ENCODE results near the gene HMX2.

The HMX2 gene, protein sequence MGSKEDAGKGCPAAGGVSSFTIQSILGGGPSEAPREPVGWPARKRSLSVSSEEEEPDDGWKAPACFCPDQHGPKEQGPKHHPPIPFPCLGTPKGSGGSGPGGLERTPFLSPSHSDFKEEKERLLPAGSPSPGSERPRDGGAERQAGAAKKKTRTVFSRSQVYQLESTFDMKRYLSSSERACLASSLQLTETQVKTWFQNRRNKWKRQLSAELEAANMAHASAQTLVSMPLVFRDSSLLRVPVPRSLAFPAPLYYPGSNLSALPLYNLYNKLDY

GRCh38 chr10:123147635-123148413 lies at the start of gene HMX2:
Gene HMX2 (plus strand): TSS chr10:123148136. CDS start chr10:123148379, 243 bp downstream.
- DNase-seq: peak; percentile 77

DNA sequence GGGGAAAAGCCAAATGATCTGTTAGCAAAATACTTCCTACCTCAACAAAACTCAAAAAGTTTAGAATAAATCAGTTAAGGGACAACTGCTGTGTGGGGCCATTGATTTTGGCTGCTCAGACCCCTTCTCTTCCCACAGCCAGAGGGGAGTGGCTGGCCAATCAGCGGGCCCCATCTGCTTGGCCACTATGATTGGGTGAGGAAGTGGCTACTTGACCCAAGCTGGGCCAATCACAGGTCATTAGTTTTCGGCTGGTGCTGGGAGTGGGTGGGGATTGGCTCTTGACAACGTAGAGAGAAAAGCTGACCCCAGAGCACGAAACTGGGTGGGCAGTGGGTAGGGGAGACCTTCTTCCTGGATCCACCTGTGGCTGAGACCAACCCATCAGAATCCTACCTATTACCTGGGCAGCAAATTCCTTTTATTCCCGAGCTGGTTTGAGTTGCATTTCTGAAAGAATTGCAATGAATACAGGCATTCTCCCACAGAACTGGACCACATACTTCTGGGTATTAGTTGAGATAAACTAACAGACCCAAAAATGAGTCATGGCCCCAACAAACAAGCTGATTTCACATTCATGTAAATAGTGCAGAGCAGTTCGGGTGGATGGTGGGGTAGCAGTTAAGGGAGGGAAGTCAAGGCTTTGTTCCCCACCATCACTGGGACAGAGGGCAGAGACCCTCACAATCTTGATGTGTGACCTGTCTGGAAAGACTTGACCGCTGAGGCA lies 47.7 kb upstream of the HMX2 start:
- DNase-seq: no peak

GRCh38 chr10:123101872-123102271 lies 46.1 kb upstream of the HMX2 start:
- no peak for DNase-seq

DNA sequence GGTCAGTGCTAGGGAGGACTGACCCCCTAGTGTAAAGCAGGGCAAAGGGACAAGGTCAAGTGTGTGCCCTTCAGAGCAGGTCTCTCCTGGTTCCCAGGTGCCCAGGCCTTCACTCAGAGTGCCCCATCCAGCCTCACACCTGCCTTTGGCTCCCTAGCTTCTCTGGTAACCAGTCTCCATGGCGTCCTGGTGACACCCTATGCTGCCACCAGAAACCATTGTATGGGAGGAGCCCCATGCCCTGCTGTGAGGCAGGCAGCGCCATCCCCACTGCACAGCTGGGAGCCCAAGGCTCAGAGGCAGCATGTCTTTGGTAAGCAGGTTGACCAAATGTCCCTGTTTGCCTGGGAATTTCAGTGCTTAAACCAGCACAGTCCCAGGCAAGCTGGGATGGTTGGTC lies 45.3 kb upstream of the HMX2 start:
- DNase-seq: no peak

DNA sequence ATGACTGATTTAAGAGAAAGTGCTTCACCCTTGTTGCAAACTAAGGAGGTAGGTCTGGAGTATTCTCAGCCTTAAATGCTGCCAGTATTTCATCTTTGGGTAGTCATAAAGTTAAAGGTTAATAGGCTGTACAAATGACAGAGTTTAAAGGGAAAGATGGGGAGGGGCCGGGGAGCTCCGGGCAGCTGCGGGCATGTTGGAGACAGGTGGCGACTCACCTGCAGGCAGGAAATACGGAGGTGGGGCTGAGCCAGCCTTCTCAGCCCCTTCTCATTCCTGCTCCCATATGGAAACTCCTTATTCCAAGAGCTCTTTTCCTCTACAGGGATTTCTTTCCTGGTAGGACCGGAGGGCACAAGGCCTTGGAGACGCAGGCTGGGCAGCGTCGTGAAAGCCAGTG lies 44.0 kb upstream of the HMX2 start:
- no peak for DNase-seq

DNA sequence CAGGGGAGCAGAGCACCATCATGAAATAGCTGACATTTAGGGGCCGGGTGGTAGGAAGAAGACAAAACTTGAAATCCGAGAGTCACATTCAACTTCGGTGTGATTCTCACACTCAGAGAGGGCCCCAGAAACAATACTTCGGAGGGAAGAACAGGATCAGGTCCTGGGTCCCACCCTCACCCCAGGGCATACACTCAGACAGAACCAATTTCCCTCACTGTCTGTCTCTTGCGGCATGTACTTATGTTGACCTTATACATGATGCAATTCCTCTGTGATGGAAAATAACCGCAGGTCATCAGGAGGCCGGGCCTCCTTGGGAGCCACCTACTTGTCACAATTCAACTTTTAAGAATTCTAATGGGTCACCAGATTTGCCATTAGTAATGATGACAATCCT lies 38.5 kb upstream of the HMX2 start:
- DNase-seq: no peak

GRCh38 chr10:123117644-123118417 lies 30.1 kb upstream of the HMX2 start:
- no peak for DNase-seq

DNA sequence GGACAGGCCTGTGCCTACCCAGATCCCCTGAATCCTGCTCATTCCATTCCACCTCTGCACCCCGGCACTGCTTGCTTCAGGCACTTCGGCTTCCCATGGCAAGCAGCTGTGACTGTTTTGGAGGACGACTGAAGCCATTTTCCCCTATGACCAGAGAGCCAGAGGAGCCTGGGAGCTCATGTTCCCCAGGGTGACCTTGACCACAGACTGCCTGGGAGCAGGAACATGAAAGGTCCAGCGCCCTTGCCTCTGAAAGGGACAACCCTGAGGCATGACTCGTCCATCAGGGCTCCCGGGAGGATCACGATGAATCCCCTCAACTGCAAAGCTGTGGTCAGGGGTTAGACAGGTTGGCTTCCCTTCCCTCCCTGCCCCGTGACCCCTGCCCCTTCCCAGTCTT lies 28.9 kb upstream of the HMX2 start:
- DNase-seq: no peak

- no peak for DNase-seq
These were observed 21.7 kb upstream of the HMX2 start for GRCh38 chr10:123126246-123126645.

DNA sequence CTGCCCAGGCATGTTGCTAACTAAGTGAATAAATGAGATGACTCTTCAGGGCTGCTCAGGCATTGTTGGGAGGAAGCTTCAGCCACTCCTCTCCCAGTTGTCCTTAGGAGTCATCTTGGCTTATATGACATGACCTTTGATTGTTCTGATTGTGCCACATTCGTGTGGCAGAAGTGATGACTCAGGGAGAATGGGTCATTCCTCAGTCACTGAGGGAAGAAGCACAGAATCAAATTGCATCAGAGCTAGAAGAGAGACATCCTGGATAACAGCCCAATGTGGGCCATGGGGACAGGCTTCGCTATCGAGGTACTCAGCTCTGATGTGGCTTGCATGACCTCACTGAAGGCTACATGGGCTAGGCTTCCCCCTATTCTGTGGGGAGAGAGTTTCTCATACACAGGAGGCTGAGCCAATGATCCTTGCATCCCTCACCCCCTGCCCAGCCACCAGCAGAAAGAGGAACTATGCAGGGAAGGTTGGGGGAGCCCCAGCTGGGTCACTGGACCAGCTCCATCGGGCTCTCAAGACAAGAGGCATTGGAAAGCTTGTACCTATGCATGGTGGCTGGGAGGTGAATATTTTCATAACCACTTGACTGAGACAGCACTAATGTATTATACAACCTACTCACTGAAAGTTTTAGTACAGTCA lies 18.2 kb upstream of the HMX2 start:
- DNase-seq: no peak

GRCh38 chr10:123132576-123133477 lies 15.1 kb upstream of the HMX2 start:
- peak; percentile 94 for DNase-seq

DNA sequence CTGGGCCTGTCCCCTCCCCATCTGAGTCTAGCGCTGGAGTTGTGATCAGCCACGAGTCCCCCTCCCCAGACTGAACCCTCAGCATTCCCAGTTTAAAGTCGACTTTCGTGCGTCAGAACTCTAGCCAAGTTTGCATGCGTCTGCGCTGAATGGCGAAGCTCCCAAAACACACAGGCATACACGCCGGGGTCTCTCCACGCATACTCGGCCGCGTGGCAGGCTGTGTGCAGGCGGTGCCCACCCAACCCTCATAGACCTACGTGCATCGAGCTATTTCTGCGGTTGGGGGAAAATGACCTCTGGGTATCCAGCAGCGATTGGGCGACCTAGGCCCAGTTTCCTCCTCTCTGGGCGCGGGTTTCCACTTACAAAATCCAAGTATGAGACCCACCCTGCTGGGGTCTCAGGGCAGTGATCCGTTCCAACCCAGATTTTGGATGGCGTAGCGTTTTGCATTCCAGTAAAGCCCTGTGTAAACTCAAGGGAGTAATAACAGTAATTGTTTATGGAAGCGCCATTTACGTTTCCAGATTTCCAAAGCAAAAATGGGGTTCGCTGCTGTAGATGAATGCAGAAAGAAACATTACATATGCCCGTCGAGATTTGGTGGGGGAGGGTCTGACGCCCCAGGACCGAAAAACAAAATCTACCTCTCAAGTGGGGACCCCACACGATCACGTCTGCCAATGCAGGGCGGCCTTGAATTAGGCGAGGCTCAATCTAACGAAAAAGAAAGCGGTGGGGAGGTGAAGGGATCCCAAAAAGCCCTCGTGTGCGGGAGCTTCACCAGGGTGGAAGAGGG lies 14.2 kb upstream of the HMX2 start:
- DNase-seq: no peak

GRCh38 chr10:123134343-123134914 lies 13.5 kb upstream of the HMX2 start:
- no peak for DNase-seq

GRCh38 chr10:123134915-123135414 lies 13.0 kb upstream of the HMX2 start:
- DNase-seq: no peak

GRCh38 chr10:123135415-123136141 lies 12.4 kb upstream of the HMX2 start, which contains the start of gene HMX3:
Gene HMX3 (plus strand): TSS chr10:123135970. CDS start chr10:123136051, 81 bp downstream.
- peak; percentile 77 for DNase-seq

GRCh38 chr10:123136221-123136805 lies 11.6 kb upstream of the HMX2 start:
- no peak for DNase-seq

DNA sequence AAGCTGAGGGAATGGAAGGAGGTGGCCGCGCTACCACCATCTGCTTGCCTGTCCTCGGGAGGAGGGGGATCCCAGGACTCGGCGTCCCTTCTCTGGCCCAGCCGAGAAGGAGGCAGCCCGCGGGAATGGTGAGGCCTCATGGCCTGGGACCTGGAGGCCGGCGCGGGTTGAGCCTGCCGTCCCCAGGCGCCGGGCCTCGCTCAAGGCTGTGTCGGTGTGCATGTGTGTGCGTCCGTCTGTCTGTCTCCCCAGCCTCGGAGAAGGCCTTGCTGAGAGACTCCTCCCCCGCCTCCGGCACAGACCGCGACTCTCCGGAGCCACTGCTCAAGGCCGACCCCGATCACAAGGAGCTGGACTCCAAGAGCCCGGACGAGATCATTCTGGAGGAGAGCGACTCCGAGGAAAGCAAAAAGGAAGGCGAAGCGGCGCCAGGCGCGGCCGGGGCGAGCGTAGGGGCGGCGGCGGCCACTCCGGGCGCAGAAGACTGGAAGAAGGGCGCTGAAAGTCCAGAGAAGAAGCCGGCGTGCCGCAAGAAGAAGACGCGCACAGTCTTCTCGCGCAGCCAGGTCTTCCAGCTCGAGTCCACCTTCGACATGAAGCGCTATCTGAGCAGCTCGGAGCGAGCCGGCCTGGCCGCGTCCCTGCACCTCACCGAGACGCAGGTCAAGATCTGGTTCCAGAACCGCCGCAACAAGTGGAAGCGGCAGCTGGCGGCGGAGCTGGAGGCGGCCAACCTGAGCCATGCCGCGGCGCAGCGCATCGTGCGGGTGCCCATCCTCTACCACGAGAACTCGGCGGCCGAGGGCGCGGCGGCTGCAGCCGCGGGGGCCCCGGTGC lies 10.9 kb upstream of the HMX2 start:
- DNase-seq: peak; percentile 69

DNA sequence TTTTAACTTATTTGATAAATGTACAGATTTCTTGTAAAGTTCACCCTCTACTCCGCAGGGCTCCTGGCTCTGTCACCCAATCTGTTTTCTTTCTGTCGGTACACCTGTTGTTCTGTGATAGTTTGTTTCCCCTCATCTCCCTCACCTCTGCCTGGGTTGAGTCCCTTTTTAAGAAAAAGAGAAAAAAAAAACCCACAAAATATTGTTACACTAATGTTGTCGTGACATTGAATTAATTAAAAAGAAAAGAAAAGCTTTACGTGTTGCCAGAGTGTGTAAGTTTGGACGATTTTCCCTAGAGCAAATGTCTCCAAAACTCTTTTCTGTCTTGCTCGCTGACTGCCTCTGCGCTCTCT lies 8.8 kb upstream of the HMX2 start:
- DNase-seq: no peak
